K562 (cell line): Measurements from ENCODE around the gene HIPK2. TPM values are rescaled to one million over a fixed set of nuclear protein-coding genes. Genes with fewer than 3 reads are reported as not detected.

Experiments used
- ATF2 ChIP-seq: sonication (generic); formaldehyde crosslinking; IDR thresholded peaks from 2 replicates; pipeline ENCODE4 v1.8.1; 2022; ENCODE audit warnings: missing genetic modification reagents
- FOSL1 ChIP-seq: fragments of 200-800 bp; sonication (Bioruptor generic); conservative IDR thresholded peaks from 2 replicates; pipeline ENCODE4 v1.6.1; 2016; ENCODE audit warnings: missing genetic modification characterization, missing compliant biosample characterization
- FOXJ2 ChIP-seq: fragments of 200-800 bp; sonication (Bioruptor generic); IDR thresholded peaks from 2 replicates; pipeline ENCODE4 v1.6.1; 2016; ENCODE audit warnings: missing genetic modification characterization, missing compliant biosample characterization
- HOXB6 ChIP-seq: fragments of 250-450 bp; sonication (Bioruptor Pico); IDR thresholded peaks from 2 replicates; pipeline ENCODE4 v1.5.1; 2022; ENCODE audit warnings: mild to moderate bottlenecking, borderline replicate concordance
- IFI16 ChIP-seq: fragments of 250-450 bp; sonication (Bioruptor Pico); IDR thresholded peaks from 2 replicates; pipeline ENCODE4 v2.1.2; 2022; ENCODE audit warnings: mild to moderate bottlenecking, inconsistent platforms
- IRF2 ChIP-seq: sonication (generic); formaldehyde crosslinking; IDR thresholded peaks from 2 replicates; pipeline ENCODE4 v1.8.1; 2022; ENCODE audit warnings: mild to moderate bottlenecking, missing genetic modification reagents
- MAFG ChIP-seq: fragments of 450-650 bp; conservative IDR thresholded peaks from 2 replicates; pipeline ENCODE4 v1.6.1; 2016; ENCODE audit warnings: missing genetic modification characterization, missing compliant biosample characterization
- MNT ChIP-seq, 2 experiments: fragments of 450-650 bp; conservative IDR thresholded peaks; 2 replicates each; pipeline ENCODE4 v1.6.1; 2017; ENCODE audit warnings: mild to moderate bottlenecking in 2 of 2, moderate library complexity in 2 of 2
- NCOA6 ChIP-seq: fragments of 450-650 bp; IDR thresholded peaks from 2 replicates; pipeline ENCODE4 v1.6.1; 2017; ENCODE audit warnings: mild to moderate bottlenecking
- PATZ1 ChIP-seq: fragments of 250-450 bp; sonication (Bioruptor Pico); IDR thresholded peaks from 2 replicates; pipeline ENCODE4 v1.5.0; 2020; ENCODE audit warnings: mild to moderate bottlenecking, borderline replicate concordance
- PRMT5 ChIP-seq: sonication (generic); formaldehyde crosslinking; IDR thresholded peaks from 2 replicates; pipeline ENCODE4 v1.5.0; 2020; ENCODE audit warnings: missing genetic modification reagents
- RBFOX2 ChIP-seq: fragments of 200-400 bp; formaldehyde crosslinking; IDR thresholded peaks from 2 replicates; pipeline ENCODE4 v1.6.1; 2017; ENCODE audit warnings: low read depth, mild to moderate bottlenecking, low read length, moderate library complexity
- RBM34 ChIP-seq: fragments of 200-400 bp; formaldehyde crosslinking; IDR thresholded peaks from 2 replicates; pipeline ENCODE4 v1.6.1; 2018; ENCODE audit warnings: low read length, borderline replicate concordance; ENCODE audit not compliant: insufficient read depth
- SIX5 ChIP-seq, 2 experiments: IDR thresholded peaks; 2 replicates each; pipeline ENCODE4 v1.6.1; 2011; ENCODE audit warnings: low read length in 2 of 2, borderline replicate concordance in 1 of 2, low read depth in 1 of 2, mild to moderate bottlenecking in 1 of 2, moderate library complexity in 1 of 2; ENCODE audit not compliant: insufficient read depth in 1 of 2
- TEAD1 ChIP-seq, 2 experiments: fragments of 450-650 bp in 1 of 2; sonication (generic) in 1 of 2; formaldehyde crosslinking; IDR thresholded peaks; 2 replicates each; pipeline versions ENCODE4 v1.4.0 to v1.8.0; 2020 to 2022; ENCODE audit warnings: mild to moderate bottlenecking in 2 of 2, missing genetic modification reagents in 1 of 2
- ZBTB11 ChIP-seq, 3 experiments: fragments of 200-800 bp in 1 of 3; fragments of 250-450 bp in 1 of 3; fragments of 450-650 bp in 1 of 3; sonication (Bioruptor Pico) in 1 of 3; sonication (Bioruptor generic) in 1 of 3; formaldehyde crosslinking in 1 of 3; IDR thresholded peaks; 2 replicates each; pipeline versions ENCODE4 v1.6.1 to v1.8.0; 2016 to 2022; ENCODE audit warnings: mild to moderate bottlenecking in 2 of 3, missing genetic modification characterization in 2 of 3, missing compliant biosample characterization in 1 of 3, moderate library complexity in 1 of 3
- ZNF133 ChIP-seq: fragments of 250-450 bp; sonication (Bioruptor Pico); IDR thresholded peaks from 2 replicates; pipeline ENCODE4 v1.4.0; 2020; ENCODE audit warnings: mild to moderate bottlenecking
- ZNF449 ChIP-seq: fragments of 250-450 bp; sonication (Bioruptor Pico); IDR thresholded peaks from 2 replicates; pipeline ENCODE4 v1.8.0; 2022; ENCODE audit warnings: moderate library complexity, mild to moderate bottlenecking, inconsistent platforms
- polyA plus RNA-seq, 8 experiments: library from polyadenylated mRNA; depleted of rRNA in 4 of 8; stranded (reverse) in 5 of 8; unstranded in 3 of 8; fragments of >200 nt; fragmentation: Nextera tagmentation in 2 of 8; fragmentation: Illumina TruSeq in 1 of 8; extraction: Ambion mirVana in 2 of 8; extraction: Trizol in 1 of 8; gene quantifications; 2 replicates each; pipeline versions ENCODE4 v1.2.1 to v1.2.3, GENCODE V29; 2011 to 2014; ENCODE audit warnings: inconsistent platforms in 1 of 8, missing spikeins in 1 of 8
- total RNA-seq, 7 experiments: library from RNA; depleted of rRNA in 6 of 7; stranded (reverse); fragments of >200 nt in 6 of 7; fragmentation: Illumina TruSeq in 2 of 7; extraction: Trizol in 2 of 7; gene quantifications; 2 replicates each; pipeline versions ENCODE4 v1.2.1 to v1.2.3, GENCODE V29; 2011 to 2021; ENCODE audit warnings: low replicate concordance in 1 of 7

Gene HIPK2
- total and polyA plus RNA-seq, 9 of the 15 experiments (the other 6 are each of a cell fraction or from before 2014, with no cell fraction given), result 0.69 to 19.8 (median 5.1) TPM

- TF ChIP-seq ZBTB11 (CRISPR knock-in tag; IDR thresholded peaks at IDR 0.05) (no peak), PATZ1 (CRISPR knock-in tag) (no peak), RBFOX2 (no peak), HOXB6 (CRISPR knock-in tag) (no peak), ZNF449 (CRISPR knock-in tag) (no peak), IFI16 (CRISPR knock-in tag) (no peak), FOSL1 (tag) (peak; percentile 84), FOXJ2 (tag) (no peak), SIX5 (IDR thresholded peaks at IDR 0.05; ENCODE audit: borderline replicate concordance in 1 of 2, insufficient read depth in 1 of 2, low read depth in 1 of 2, low read length in 2 of 2) (no peak), RBM34 (no peak), PRMT5 (CRISPR knock-in tag) (no peak), ATF2 (no peak), TEAD1 (CRISPR knock-in tag; IDR thresholded peaks at IDR 0.05) (no peak), ZNF133 (CRISPR knock-in tag) (no peak), IRF2 (no peak), MNT (conservative IDR thresholded peaks at IDR 0.05) (no peak), NCOA6 (no peak), MAFG (tag) (no peak)
These were observed 3.4 kb downstream of the HIPK2 start (continued) for GRCh38 chr7:139774376-139774775.
